Endothelial cell (in vitro differentiated cells): Measurements from ENCODE around the gene OSBPL10. TPM values are rescaled to one million over a fixed set of nuclear protein-coding genes. Genes with fewer than 3 reads are reported as not detected.

ENCODE experiments used
- DNase-seq: peaks from one replicate; pipeline ENCODE4 v3.0.0; 2021; ENCODE audit warnings: low spot score
- H3K27ac Mint-ChIP-seq: one replicate; pipeline ENCODE4 v1.8.0; 2021; ENCODE audit warnings: mixed read lengths, inconsistent platforms; ENCODE audit not compliant: unreplicated experiment
- H3K27me3 Mint-ChIP-seq: one replicate; pipeline ENCODE4 v1.8.0; 2021; ENCODE audit warnings: mild to moderate bottlenecking, moderate library complexity, mixed read lengths, inconsistent platforms; ENCODE audit not compliant: unreplicated experiment
- H3K36me3 Mint-ChIP-seq: one replicate; pipeline ENCODE4 v1.8.0; 2021; ENCODE audit warnings: mild to moderate bottlenecking, low read depth, mixed read lengths, inconsistent platforms; ENCODE audit not compliant: unreplicated experiment
- H3K4me1 Mint-ChIP-seq: one replicate; pipeline ENCODE4 v1.8.0; 2021; ENCODE audit warnings: mild to moderate bottlenecking, mixed read lengths, inconsistent platforms; ENCODE audit not compliant: unreplicated experiment
- H3K4me3 Mint-ChIP-seq: one replicate; pipeline ENCODE4 v1.8.0; 2021; ENCODE audit warnings: mild to moderate bottlenecking, mixed read lengths, inconsistent platforms; ENCODE audit not compliant: unreplicated experiment
- H3K9me3 Mint-ChIP-seq: one replicate; pipeline ENCODE4 v1.8.0; 2021; ENCODE audit warnings: mixed read lengths, inconsistent platforms; ENCODE audit not compliant: unreplicated experiment
- CTCF ChIP-seq: fragments of 200-600 bp; sonication (generic); IDR thresholded peaks from one replicate; pipeline ENCODE4 v1.5.0; 2021; ENCODE audit warnings: antibody characterized with exemption; ENCODE audit not compliant: unreplicated experiment
- total RNA-seq: library from RNA; stranded (reverse); fragmentation: NEBNext Ultra II Directional; extraction: Animal tissue kit (Norgen Biotek cat#: 25700); gene quantifications from one replicate; pipeline ENCODE4 v1.2.1, GENCODE V29; 2021; ENCODE audit not compliant: unreplicated experiment

The OSBPL10 gene
- total RNA-seq, 1 donor from 2014 or later, result 61.0 TPM

- H3K4me3 Mint-ChIP-seq, result no peak overlapping the region
- H3K27me3 Mint-ChIP-seq, result peaks cover 2% of the 10 kb centered on the region
- no peaks in the 10 kb centered on the region for H3K36me3 Mint-ChIP-seq
- H3K27ac Mint-ChIP-seq, result no peak overlapping the region
- DNase-seq, result no peak
- H3K4me1 Mint-ChIP-seq, result peaks cover 10% of the 10 kb centered on the region
- H3K9me3 Mint-ChIP-seq, result no peaks in the 10 kb centered on the region
- TF ChIP-seq CTCF, result no peak
Observed at GRCh38 chr3:31841515-31841914, 139.5 kb downstream of the OSBPL10 start.

- Mint-ChIP-seq H3K4me1 (peaks cover 10% of the 10 kb centered on the region), H3K9me3 (no peaks in the 10 kb centered on the region), H3K4me3 (no peak overlapping the region), H3K27me3 (peaks cover 2% of the 10 kb centered on the region), H3K27ac (no peak overlapping the region), H3K36me3 (no peaks in the 10 kb centered on the region)
- no peak for TF ChIP-seq CTCF
- no peak for DNase-seq
Observed at GRCh38 chr3:31840252-31840651, 140.8 kb downstream of the OSBPL10 start.

GRCh38 chr3:31839144-31839917, 141.7 kb downstream of the OSBPL10 start:
- no peak for DNase-seq
- peaks cover 2% of the 10 kb centered on the region for H3K27me3 Mint-ChIP-seq
- no peaks in the 10 kb centered on the region for H3K9me3 Mint-ChIP-seq
- peaks cover 10% of the 10 kb centered on the region for H3K4me1 Mint-ChIP-seq
- H3K27ac Mint-ChIP-seq, result no peak overlapping the region
- TF ChIP-seq CTCF, result no peak
- H3K36me3 Mint-ChIP-seq, result no peaks in the 10 kb centered on the region
- no peak overlapping the region for H3K4me3 Mint-ChIP-seq

- no peak overlapping the region for H3K27ac Mint-ChIP-seq
- H3K36me3 Mint-ChIP-seq, result no peaks in the 10 kb centered on the region
- no peak for DNase-seq
- H3K4me1 Mint-ChIP-seq, result peaks cover 3% of the 10 kb centered on the region
- no peak overlapping the region for H3K4me3 Mint-ChIP-seq
- TF ChIP-seq CTCF, result no peak
- H3K27me3 Mint-ChIP-seq, result peaks cover 2% of the 10 kb centered on the region
- no peaks in the 10 kb centered on the region for H3K9me3 Mint-ChIP-seq
Observed at GRCh38 chr3:31836131-31837075, 144.7 kb downstream of the OSBPL10 start.
